Measurements from ENCODE around the gene ZNF724. TPM values are rescaled to one million over a fixed set of nuclear protein-coding genes. Genes with fewer than 3 reads are reported as not detected.
"Not testable (repeated sequence)": the region's sequence is repeated elsewhere in the genome, so short reads cannot be mapped to it uniquely, and the experiment has no call there.

The ZNF724 gene
- 1 to 10 TPM; 4.0 to 6.1 (median 5.6) TPM for polyA plus RNA-seq (ENCODE audit: insufficient read length in 4 of 4)

GRCh38 chr19:23249911-23250649, at the start of gene ZNF724:
TSS of gene ZNF724 (minus strand) at chr19:23250394. CDS start at chr19:23250242, 152 bp downstream.
- peak; percentile 84 to 96 (median 88) for DNase-seq (ENCODE audit: low read depth in 4 of 4, low spot score in 2 of 4)

- DNase-seq (ENCODE audit: low read depth in 4 of 4, low spot score in 2 of 4), result no peak
Observed at GRCh38 chr19:23294141-23294540, 43.9 kb upstream of the ZNF724 start.

DNA sequence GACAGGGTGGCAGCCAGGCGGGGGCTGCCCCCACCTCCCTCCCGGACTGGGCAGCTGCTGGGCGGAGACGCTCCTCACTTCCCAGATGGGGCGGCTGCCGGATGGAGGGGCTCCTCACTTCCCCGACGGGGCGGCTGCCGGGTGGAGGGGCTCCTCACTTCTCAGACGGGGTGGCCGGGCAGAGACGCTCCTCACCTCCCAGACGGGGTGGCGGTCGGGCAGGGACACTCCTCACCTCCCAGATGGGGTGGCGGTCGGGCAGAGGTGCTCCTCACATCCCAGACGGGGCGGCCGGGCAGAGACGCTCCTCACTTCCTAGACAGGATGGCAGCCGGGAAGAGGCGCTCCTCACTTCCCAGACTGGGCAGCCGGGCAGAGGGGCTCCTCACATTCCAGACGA, 39.8 kb upstream of the ZNF724 start:
- DNase-seq (ENCODE audit: low read depth in 4 of 4, low spot score in 2 of 4), result not testable (repeated sequence)

DNA sequence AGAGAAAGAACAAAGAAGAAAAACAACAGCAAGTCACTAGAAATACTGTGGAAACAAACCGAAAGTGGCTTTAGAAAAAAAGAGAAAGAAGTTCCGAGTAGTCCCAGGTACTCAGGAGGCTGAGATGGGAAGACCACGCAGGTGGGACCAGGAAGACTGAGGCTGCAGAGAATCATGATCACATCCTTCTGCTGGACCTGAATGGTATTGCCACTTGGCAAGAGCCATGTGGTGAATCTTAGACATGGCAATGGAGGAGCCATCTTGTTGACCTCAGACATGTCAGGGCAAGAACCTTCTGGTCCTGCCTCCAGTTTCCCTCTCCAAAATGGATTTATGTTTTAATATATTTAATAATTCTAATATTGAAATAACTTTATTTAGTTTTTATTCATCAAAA, 37.4 kb upstream of the ZNF724 start:
- no peak for DNase-seq (ENCODE audit: low read depth in 4 of 4, low spot score in 2 of 4)

GRCh38 chr19:23286477-23286876, 36.3 kb upstream of the ZNF724 start:
- no peak for DNase-seq (ENCODE audit: low read depth in 4 of 4, low spot score in 2 of 4)

DNA sequence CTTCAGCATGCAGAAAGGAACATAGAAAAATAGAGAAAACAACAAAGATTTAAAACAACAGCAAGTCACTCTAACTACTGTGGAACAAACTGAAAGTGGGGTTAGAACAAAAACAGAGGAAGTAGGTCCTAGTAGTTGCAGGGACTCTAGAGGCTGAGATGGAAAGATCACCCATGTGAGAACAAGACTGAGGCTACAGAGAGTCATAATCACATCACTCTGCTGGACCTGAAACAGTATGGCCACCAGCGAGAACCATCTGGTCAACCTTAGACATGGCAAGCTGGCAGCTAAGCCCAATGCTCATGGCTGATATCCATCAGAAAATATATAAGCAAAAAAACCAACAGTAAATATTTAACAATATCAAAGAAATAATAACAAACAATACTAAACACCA, 35.8 kb upstream of the ZNF724 start:
- DNase-seq (ENCODE audit: low read depth in 4 of 4, low spot score in 2 of 4), result no peak

DNA sequence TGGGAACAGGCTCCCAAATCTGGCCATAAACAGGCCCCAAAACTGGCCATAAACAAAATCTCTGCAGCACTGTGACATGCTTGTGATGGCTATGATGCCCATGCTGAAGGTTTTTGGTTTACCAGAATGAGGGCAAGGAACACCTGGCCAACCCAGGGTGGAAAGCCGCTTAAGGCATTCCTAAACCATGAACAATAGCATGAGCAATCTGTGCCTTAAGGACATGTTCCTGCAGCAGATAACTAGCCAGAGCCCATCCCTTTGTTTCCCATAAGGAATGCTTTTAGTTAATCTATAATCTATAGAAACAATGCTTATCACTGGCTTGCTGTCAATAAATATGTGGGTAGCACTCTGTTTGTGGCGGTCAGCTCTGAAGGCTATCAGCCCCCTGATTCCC, 35.1 kb upstream of the ZNF724 start:
- not testable (repeated sequence) for DNase-seq (ENCODE audit: low read depth in 4 of 4, low spot score in 2 of 4)

DNA sequence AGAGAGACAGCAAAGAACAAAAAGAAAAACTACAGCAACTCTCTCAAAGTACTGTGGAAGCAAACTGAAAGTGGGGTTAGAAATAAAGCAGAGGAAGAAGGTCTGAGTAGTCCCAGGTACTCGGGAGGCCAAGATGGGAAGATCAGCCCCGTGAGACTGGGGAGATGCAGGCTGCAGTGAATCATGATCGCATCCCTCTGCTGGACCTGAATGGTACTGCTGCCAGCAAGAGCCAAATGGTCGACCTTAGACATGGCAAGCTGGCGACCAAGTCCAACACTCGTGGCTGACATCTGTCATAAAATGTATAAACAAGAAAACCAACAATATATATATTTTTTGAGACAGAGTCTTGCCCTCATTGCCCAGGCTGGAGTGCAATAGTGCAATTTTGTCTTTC, 33.7 kb upstream of the ZNF724 start:
- peak in 3 of 4 donors; percentile 1 to 13 (median 4) for DNase-seq (ENCODE audit: low read depth in 4 of 4, low spot score in 2 of 4)

DNA sequence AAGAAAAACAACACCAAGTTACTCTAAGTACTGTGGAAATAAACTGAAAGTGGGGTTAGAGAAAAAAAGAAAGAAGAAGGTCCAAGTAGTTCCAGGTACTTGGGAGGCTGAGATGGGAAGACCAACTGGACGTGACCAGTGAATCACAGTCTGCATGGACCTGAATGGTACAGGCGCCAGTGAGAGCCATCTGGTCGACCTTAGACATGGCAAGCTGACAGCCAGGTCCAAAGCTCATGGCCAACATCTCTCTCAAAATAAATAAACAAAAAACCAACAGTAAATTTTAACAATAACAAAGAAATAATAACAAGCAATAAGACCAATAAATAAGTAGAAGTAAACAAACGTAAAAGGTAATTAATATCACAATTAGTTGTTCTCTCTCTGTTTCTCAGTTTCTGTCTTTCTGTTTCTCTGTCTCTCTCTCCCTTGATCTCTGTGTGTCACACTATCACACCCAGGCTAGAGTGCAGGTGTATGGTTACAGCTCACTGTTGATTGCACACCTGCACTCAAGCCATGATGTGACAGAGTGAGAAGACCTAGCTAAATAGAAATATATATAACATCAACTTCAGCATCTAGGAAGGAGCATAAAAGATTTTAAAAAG, 31.6 kb upstream of the ZNF724 start:
- DNase-seq (ENCODE audit: low read depth in 4 of 4, low spot score in 2 of 4), result no peak

GRCh38 chr19:23278118-23278517, 27.9 kb upstream of the ZNF724 start:
- not testable (repeated sequence) for DNase-seq (ENCODE audit: low read depth in 4 of 4, low spot score in 2 of 4)

- DNase-seq (ENCODE audit: low read depth in 4 of 4, low spot score in 2 of 4), result peak; percentile 84 to 93 (median 88)
Observed at GRCh38 chr19:23273590-23274412, 23.6 kb upstream of the ZNF724 start.

GRCh38 chr19:23273022-23273589, 22.9 kb upstream of the ZNF724 start:
- peak in 1 of 4 donors; percentile 28 for DNase-seq (ENCODE audit: low read depth in 4 of 4, low spot score in 2 of 4)

DNA sequence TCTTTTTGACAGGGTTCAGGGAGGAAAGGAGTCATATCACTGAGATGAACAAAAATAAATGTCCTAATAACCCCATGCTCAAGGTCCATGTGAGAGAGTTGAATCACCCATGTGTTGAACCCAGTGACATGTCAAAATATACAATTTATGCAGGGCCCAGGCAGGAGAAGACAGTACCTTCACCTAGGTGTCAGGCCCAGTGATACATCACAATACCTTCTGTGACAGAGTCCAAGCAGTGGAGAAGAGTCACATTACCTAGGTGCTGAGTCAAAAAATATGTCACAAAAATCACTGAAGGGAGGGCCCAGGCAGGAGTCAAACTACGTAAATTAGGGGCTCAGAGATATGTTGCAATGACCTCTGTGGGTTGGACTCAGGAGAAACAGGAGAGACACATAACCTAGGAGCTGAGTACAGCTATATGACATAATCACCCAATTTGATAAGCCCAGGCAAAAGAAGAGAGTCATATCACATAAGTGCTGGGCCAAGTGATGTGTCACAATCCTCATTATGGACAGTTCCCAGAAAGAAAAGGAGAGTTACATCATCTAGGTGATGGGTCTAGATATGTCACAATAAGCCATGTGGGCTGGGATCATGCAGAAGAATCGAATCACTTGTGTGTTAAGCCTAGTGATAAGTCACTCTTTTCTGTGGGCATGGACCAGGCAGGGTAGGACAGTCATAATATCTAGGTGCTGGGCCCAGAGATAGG, 13.8 kb upstream of the ZNF724 start:
- DNase-seq (ENCODE audit: low read depth in 4 of 4, low spot score in 2 of 4), result no peak

- DNase-seq (ENCODE audit: low read depth in 4 of 4, low spot score in 2 of 4), result no peak
Observed at GRCh38 chr19:23263396-23263795, 13.2 kb upstream of the ZNF724 start.

DNA sequence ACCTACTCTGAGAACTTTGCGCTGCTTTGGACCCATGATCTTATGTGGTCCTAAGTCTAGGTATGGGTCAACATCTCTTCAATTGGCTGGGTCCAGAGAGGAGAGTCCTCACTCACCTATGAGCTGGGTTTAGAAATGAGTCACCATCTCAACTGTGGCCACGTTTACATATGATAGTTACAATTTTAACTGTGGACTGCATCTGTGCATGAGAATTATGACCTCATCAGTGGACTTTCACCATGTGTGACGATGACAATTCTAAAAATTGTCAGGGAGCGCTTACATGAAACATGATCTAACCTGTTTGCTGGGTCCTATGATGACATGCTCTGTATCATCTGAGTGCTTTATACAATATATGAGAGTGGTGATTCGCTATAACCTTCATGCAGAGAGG, 12.7 kb upstream of the ZNF724 start:
- DNase-seq (ENCODE audit: low read depth in 4 of 4, low spot score in 2 of 4), result no peak

- DNase-seq (ENCODE audit: low read depth in 4 of 4, low spot score in 2 of 4), result no peak
Observed at GRCh38 chr19:23261496-23262020, 11.4 kb upstream of the ZNF724 start.

DNA sequence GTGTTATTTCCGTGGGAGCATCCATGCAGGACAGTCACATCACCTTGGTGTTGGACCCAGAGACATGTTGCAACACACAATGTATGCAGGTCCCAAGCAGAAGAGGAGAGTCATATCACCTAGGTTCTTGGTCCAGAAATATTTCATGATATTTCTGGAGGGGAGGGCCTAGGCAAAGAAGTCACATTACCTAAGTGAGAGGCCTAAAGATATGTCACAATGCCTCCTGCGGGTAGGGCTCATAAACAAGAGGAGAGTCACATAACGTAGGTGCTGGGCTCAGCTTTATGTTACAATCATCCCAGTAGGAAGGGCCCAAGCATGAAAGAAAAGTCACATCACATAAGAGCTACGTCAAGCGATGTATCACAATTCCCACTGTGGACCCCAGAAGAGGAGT, 10.8 kb upstream of the ZNF724 start:
- no peak for DNase-seq (ENCODE audit: low read depth in 4 of 4, low spot score in 2 of 4)

DNA sequence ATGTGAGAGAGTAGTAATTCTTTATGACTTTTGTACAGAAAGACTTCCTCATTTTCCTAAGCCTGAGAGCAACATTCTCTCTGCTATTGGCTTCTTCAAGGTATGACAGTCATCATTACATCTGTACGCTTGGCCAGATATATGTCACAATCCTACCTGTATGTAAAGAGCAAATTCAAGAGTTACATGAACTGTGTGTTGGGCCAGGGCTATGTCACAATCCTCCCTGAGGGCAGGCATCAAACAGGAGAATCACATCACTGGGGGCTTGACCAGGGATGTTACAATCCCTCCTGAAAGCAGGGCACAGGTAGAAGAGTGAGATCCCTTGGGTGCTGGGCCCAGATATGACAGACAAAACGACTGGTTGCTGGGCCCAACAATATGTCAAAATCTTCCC, 9.8 kb upstream of the ZNF724 start:
- no peak for DNase-seq (ENCODE audit: low read depth in 4 of 4, low spot score in 2 of 4)

DNA sequence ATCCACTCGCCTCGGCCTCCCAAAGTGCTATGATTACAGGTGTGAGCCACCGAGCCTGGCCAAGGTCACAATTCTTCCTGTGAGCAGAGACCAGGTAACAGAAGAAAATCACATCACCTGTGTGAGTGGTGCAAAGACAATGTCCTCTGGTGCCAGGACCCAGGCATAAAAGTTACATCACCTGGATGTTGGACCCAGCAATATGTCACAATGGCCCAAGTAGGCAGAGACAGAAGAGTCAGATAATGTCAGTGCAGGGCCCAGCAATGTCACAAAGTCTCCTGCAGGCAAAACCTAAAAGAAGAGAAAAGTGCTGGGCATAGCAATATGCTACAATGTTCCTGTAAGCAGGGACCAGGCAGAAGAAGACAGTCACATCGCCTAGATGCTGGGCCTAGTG, 5.5 kb upstream of the ZNF724 start:
- no peak for DNase-seq (ENCODE audit: low read depth in 4 of 4, low spot score in 2 of 4)

Measured in left renal cortex interstitium (tissue), 4 donors.